ENCODE results near the gene RAPGEF1.

DNA sequence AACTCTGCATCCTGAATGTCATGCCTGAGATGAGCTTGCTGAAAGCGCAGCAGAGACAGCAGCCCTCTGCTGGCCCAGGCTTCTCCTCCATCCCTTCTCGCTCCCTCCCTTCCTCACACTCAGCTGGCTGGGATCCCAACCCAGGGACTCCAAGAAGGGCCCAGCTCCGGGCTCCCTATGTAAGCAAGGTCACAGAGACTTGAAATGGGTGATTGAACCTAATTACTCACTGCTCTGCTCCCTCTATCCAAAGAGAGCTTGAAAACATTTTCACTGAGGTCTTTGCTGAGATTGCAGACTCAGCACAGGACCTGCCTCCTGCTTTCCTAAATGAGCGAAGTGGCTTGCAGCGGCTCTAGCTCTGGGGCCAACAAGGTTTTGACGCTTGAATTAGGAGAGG, 42.8 kb downstream of the RAPGEF1 start:
- TF ChIP-seq POLR2A (IDR thresholded peaks at IDR 0.05; ENCODE audit: low read length) (no peak), GATA1 (IDR thresholded peaks at IDR 0.05; ENCODE audit: low read depth, low read length) (no peak)
